ENCODE data around the gene QKI. TPM values are rescaled to one million over a fixed set of nuclear protein-coding genes. Genes with fewer than 3 reads are reported as not detected.

Gene QKI
- total RNA-seq, 1 donor from 2014 or later: 234 TPM

DNA sequence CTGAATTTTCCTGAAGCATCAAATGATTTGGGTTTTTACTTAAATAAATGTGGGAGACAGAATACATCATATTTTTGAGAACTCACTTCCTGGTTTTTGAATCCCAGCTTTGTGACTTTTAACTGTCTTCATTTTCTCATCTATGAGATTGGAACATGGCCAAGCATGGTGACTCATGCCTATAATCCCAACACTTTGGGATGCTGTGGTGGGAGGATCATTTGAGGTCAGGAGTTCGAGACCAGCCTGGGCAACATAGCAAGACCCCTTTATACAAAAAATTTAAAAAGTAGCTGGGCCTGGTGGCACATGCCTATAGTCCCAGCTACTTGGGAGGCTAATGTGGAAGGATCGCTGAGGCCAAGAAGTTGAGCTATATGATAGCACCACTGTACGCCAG lies 122.3 kb downstream of the QKI start:
- intact Hi-C loops (cut with DNase I): no loop called here
- TF ChIP-seq, protein P1, sequence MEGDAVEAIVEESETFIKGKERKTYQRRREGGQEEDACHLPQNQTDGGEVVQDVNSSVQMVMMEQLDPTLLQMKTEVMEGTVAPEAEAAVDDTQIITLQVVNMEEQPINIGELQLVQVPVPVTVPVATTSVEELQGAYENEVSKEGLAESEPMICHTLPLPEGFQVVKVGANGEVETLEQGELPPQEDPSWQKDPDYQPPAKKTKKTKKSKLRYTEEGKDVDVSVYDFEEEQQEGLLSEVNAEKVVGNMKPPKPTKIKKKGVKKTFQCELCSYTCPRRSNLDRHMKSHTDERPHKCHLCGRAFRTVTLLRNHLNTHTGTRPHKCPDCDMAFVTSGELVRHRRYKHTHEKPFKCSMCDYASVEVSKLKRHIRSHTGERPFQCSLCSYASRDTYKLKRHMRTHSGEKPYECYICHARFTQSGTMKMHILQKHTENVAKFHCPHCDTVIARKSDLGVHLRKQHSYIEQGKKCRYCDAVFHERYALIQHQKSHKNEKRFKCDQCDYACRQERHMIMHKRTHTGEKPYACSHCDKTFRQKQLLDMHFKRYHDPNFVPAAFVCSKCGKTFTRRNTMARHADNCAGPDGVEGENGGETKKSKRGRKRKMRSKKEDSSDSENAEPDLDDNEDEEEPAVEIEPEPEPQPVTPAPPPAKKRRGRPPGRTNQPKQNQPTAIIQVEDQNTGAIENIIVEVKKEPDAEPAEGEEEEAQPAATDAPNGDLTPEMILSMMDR (IDR thresholded peaks at IDR 0.05): no peak

DNA sequence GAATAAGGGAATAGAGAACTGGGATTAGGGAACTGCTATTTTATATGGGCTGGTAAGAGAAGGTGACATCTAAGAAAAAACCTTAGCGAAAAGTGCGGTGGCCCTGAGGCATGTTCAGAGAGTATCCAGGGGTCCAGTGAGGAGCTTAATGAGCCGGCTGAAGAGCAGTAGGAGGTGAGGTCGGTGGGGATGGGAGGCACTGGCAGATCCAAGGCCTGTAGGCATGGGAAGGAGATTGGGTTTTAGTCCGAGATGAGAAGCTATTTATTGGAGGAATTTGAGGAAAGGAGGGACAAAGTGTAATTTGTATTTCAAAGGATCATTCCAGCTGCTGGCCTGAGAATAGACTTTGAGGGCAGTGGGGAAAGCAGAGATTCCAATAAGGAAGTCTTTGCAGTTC lies 123.8 kb downstream of the QKI start:
- intact Hi-C loops (cut with DNase I): no loop called here

More for the DNA sequence above, 122.3 kb downstream of the QKI start:
- Histone ChIP-seq H3K27ac (no peak overlapping the region), H3K4me3 (no peak overlapping the region), H3K9me3 (no peaks in the 10 kb centered on the region), H3K4me1 (peaks cover 20% of the 10 kb centered on the region), H3K36me3 (peaks cover 14% of the 10 kb centered on the region), H3K27me3 (no peaks in the 10 kb centered on the region)
- ATAC-seq (no peak), DNase-seq (no peak)

DNA sequence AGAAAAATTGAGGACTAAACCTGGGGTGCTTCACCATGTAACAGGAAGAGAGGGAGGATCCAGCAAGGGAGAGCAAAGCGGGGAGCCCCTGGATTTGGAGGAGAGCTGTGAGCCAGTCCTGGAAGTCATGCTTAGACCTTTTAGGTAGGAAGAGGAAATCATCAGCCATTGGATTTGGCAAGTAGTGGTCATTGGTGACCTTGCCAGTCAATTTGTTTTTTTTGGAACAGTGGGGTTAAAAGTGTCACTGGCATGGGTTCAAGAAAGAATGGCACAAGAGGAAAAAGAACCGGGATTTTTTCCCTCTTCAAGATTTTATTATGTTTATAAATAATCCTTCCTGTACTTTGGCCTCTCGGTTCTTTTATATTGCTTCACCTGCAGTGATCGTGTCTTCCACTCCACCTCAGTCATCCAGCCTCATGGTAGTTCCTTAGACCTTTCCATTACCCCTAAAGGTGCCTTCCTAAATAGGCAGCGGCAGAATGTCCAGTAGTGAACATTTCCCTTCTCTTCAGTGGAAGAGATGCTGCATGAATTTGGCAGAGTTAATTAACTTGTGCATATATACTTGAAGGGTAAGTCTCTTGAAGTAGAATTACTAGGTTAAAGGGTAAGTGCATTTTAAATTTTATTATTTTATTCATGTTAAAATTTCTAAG lies 124.7 kb downstream of the QKI start:
- H3K4me1 ChIP-seq: no peaks in the 10 kb centered on the region
- H3K27me3 ChIP-seq: no peaks in the 10 kb centered on the region
- H3K36me3 ChIP-seq: peaks cover 14% of the 10 kb centered on the region
- TF ChIP-seq, protein P1 (IDR thresholded peaks at IDR 0.05): no peak
- DNase-seq (no peak), ATAC-seq (no peak)
- H3K27ac ChIP-seq: no peak overlapping the region
- intact Hi-C loops (cut with DNase I): no loop called here
- no peaks in the 10 kb centered on the region for H3K9me3 ChIP-seq
- H3K4me3 ChIP-seq: no peak overlapping the region

More for the DNA sequence above, 123.8 kb downstream of the QKI start:
- Histone ChIP-seq H3K27ac (no peak overlapping the region), H3K4me3 (no peak overlapping the region), H3K4me1 (peaks cover 7% of the 10 kb centered on the region), H3K27me3 (no peaks in the 10 kb centered on the region), H3K9me3 (no peaks in the 10 kb centered on the region), H3K36me3 (peaks cover 14% of the 10 kb centered on the region)
- DNase-seq: no peak
- TF ChIP-seq, protein P1 (IDR thresholded peaks at IDR 0.05): no peak
- no peak for ATAC-seq

DNA sequence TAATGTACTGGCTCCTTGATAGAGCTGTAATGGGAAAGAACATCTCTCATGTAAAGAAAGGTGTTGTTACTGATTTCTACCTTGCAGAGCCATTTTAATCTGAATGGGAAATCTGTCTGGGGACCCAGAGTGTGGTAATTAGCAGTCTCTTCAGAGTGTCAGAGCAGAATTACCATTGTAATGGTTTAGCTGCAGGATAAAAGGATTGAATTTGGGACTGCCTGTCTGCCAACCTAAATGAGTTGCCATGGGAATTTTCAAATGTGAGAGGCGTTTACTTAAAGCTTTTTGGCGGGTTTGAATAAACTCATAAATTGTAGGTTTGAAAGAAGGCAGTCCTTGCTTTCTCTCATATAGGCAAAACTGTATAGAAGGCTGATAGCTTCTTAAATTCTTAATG lies 128.8 kb downstream of the QKI start:
- Histone ChIP-seq H3K9me3 (no peaks in the 10 kb centered on the region), H3K27me3 (no peaks in the 10 kb centered on the region), H3K4me1 (no peaks in the 10 kb centered on the region), H3K27ac (no peak overlapping the region), H3K36me3 (no peaks in the 10 kb centered on the region), H3K4me3 (no peak overlapping the region)
- TF ChIP-seq, protein P1 (IDR thresholded peaks at IDR 0.05): no peak
- DNase-seq (no peak), ATAC-seq (no peak)
- intact Hi-C loops (cut with DNase I): no loop called here

DNA sequence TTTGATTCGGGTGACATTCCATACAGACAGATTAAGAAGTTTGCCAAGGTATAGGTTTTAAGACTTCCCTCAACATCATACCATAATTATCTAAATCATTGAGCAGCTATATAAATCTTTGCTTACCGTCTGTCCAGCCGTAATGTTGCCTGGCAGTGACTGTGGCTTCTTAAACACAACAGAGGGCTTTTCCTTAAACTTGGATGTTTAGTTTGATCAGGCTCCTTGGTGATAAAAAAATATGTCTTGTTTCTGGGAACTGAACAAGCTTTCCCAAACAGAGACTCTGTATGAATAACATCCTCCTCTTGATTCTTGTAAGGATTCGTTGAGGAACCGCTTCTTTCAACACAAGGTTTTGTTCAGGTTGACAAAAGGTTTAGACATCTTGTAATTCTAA lies 130.9 kb downstream of the QKI start:
- ATAC-seq: no peak
- intact Hi-C loops (cut with DNase I): no loop called here
- H3K27ac ChIP-seq: no peak overlapping the region
- H3K4me3 ChIP-seq: no peak overlapping the region
- DNase-seq: no peak
- no peaks in the 10 kb centered on the region for H3K27me3 ChIP-seq
- H3K9me3 ChIP-seq: no peaks in the 10 kb centered on the region
- H3K36me3 ChIP-seq: no peaks in the 10 kb centered on the region
- no peaks in the 10 kb centered on the region for H3K4me1 ChIP-seq
- TF ChIP-seq, protein P1 (IDR thresholded peaks at IDR 0.05): no peak

DNA sequence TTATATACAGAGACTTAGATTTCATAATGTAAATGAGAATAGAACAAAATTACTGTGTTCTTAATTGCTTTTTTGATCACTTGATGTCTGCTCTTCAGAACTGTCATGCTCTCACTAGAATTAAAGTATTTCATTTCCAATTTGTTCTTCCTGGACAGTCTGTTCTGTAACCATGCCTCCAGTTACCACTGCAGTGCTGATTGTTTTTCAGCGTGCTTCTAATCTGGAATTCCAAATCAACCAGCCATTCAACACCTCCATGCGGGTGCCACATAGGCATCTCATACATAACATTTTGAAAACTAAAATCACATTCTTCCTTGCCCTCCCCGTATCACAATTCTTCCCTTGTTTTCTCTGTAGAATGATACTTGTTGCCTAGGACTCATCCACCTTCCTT lies 132.8 kb downstream of the QKI start:
- TF ChIP-seq, protein P1 (IDR thresholded peaks at IDR 0.05): no peak
- H3K27ac ChIP-seq: no peak overlapping the region
- DNase-seq (no peak), ATAC-seq (no peak)
- intact Hi-C loops (cut with DNase I): no loop called here
- H3K9me3 ChIP-seq: no peaks in the 10 kb centered on the region
- no peak overlapping the region for H3K4me3 ChIP-seq
- H3K36me3 ChIP-seq: no peaks in the 10 kb centered on the region
- no peaks in the 10 kb centered on the region for H3K4me1 ChIP-seq
- H3K27me3 ChIP-seq: no peaks in the 10 kb centered on the region

Measured in upper lobe of right lung (tissue), 1 donor.